PC-9 (cell line): Measurements from ENCODE around the gene ISG15. TPM values are rescaled to one million over a fixed set of nuclear protein-coding genes. Genes with fewer than 3 reads are reported as not detected.

ENCODE experiments used
- BruUV-seq: library from RNA; stranded (reverse); fragments of 400-500 nt; replicated peaks from 2 replicates; lab custom pipeline; 2021; lab: Mats Ljungman, UMichigan
- CTCF ChIA-PET: fragments of 300-600 bp; sonication (Branson Sonifier 250); formaldehyde crosslinking; loops from one replicate; lab custom pipeline; 2022; ENCODE audit warnings: antibody characterized with exemption; lab: Charles Lee
- POLR2A ChIA-PET: fragments of 300-600 bp; sonication (Branson Sonifier 250); formaldehyde crosslinking; loops from one replicate; lab custom pipeline; 2022; ENCODE audit warnings: antibody characterized with exemption; ENCODE audit not compliant: unreplicated experiment; lab: Charles Lee
- DNase-seq, 2 experiments: peaks; one replicate each; pipeline versions ENCODE4 v3.0.0 to v3.0.0-alpha.2; 2015 to 2022; ENCODE audit warnings: mixed read lengths in 1 of 2
- H2AFZ ChIP-seq: fragments of 200-600 bp; sonication (generic); 2 replicates; pipeline ENCODE4 v1.8.1; 2017; ENCODE audit warnings: antibody characterized with exemption
- H3F3A ChIP-seq: fragments of 200-600 bp; sonication (generic); 2 replicates; pipeline ENCODE4 v1.8.1; 2017; ENCODE audit warnings: antibody characterized with exemption, mild to moderate bottlenecking, low read depth; ENCODE audit not compliant: insufficient read depth
- H3K27ac ChIP-seq: fragments of 200-600 bp; sonication (generic); 2 replicates; pipeline ENCODE4 v1.6.1; 2016; ENCODE audit warnings: mixed run types
- H3K27me3 ChIP-seq: fragments of 200-600 bp; sonication (generic); 2 replicates; pipeline ENCODE4 v1.6.1; 2016; ENCODE audit warnings: low read depth, mixed run types; ENCODE audit not compliant: insufficient read depth
- H3K36me3 ChIP-seq: fragments of 200-600 bp; sonication (generic); 2 replicates; pipeline ENCODE4 v1.6.1; 2016; ENCODE audit warnings: low read depth, mixed run types
- H3K4me1 ChIP-seq: fragments of 200-600 bp; sonication (generic); replicated peaks from 2 replicates; pipeline ENCODE4 v1.6.1; 2016; ENCODE audit warnings: mixed run types; ENCODE audit not compliant: insufficient read depth
- H3K4me2 ChIP-seq: fragments of 200-600 bp; sonication (generic); 2 replicates; pipeline ENCODE4 v1.6.1; 2017; ENCODE audit warnings: mixed run types
- H3K4me3 ChIP-seq: fragments of 200-600 bp; sonication (generic); 2 replicates; pipeline ENCODE4 v1.6.1; 2016; ENCODE audit warnings: mixed run types
- H3K79me2 ChIP-seq: fragments of 200-600 bp; sonication (generic); 2 replicates; pipeline ENCODE4 v1.6.1; 2017; ENCODE audit warnings: low read depth, mixed run types
- H3K9me2 ChIP-seq: fragments of 200-600 bp; sonication (generic); 2 replicates; pipeline ENCODE4 v1.8.1; 2017; ENCODE audit warnings: mild to moderate bottlenecking; ENCODE audit not compliant: insufficient read depth
- H3K9me3 ChIP-seq: fragments of 200-600 bp; sonication (generic); 2 replicates; pipeline ENCODE4 v1.8.1; 2016; ENCODE audit warnings: low read depth; ENCODE audit not compliant: insufficient read depth
- H4K20me1 ChIP-seq: fragments of 200-600 bp; sonication (generic); 2 replicates; pipeline ENCODE4 v1.8.1; 2017; ENCODE audit not compliant: insufficient read depth
- CTCF ChIP-seq: fragments of 200-600 bp; sonication (generic); conservative IDR thresholded peaks from 2 replicates; pipeline ENCODE4 v1.6.1; 2017; ENCODE audit warnings: mixed run types, antibody characterized with exemption, mild to moderate bottlenecking, moderate library complexity
- EZH2 ChIP-seq: fragments of 200-600 bp; sonication (generic); IDR thresholded peaks from 2 replicates; pipeline ENCODE4 v1.8.0; 2017; ENCODE audit warnings: antibody characterized with exemption, low read depth
- intact Hi-C: fragments of 100-400 bp; cut with micrococcal nuclease; formaldehyde crosslinking; loops from one replicate; pipeline ENCODE4 v1.10.0; 2022; ENCODE audit not compliant: unreplicated experiment
- total RNA-seq: library from RNA; stranded (reverse); gene quantifications from 2 replicates; pipeline ENCODE4 v1.2.3, GENCODE V29; 2021

Gene ISG15
- total RNA-seq, 1 experiment from 2014 or later, result 20.9 TPM

GRCh38 chr1:1061682-1062345 lies 48.5 kb downstream of the ISG15 start:
- peaks cover 38% of the 10 kb centered on the region for H3K4me1 ChIP-seq
- intact Hi-C loops, result no loop called here
- H3K4me2 ChIP-seq, result no peak overlapping the region
- DNase-seq, result no peak
- no peaks in the 10 kb centered on the region for H3K9me2 ChIP-seq
- H2AFZ ChIP-seq, result no peak overlapping the region
- H3K36me3 ChIP-seq, result no peaks in the 10 kb centered on the region
- CTCF ChIA-PET, result no interaction called here
- no peaks in the 10 kb centered on the region for H3K9me3 ChIP-seq
- no TSS peak for BruUV-seq
- TF ChIP-seq EZH2, result no peak
- no peak for TF ChIP-seq CTCF
- H3K4me3 ChIP-seq, result no peak overlapping the region
- no peaks in the 10 kb centered on the region for H3K79me2 ChIP-seq
- H3K27ac ChIP-seq, result no peak overlapping the region
- POLR2A ChIA-PET, result no interaction called here
- no peaks in the 10 kb centered on the region for H3K27me3 ChIP-seq
- peaks cover 44% of the 10 kb centered on the region for H3F3A ChIP-seq
- no peaks in the 10 kb centered on the region for H4K20me1 ChIP-seq

GRCh38 chr1:1062348-1063163 lies 49.3 kb downstream of the ISG15 start:
- intact Hi-C loops, result loop anchor here (1.0 kb wide), 1 partner anchor 78 kb away; no protein-coding TSS in a partner anchor
- DNase-seq, result no peak
- Histone ChIP-seq H3K4me3 (no peak overlapping the region), H3K9me3 (no peaks in the 10 kb centered on the region), H4K20me1 (no peaks in the 10 kb centered on the region), H3K9me2 (no peaks in the 10 kb centered on the region), H3F3A (peaks cover 44% of the 10 kb centered on the region), H3K27ac (no peak overlapping the region), H3K4me2 (peak overlapping the region; percentile 80; the same call in 1 of the 2 replicates), H2AFZ (no peak overlapping the region), H3K27me3 (no peaks in the 10 kb centered on the region), H3K4me1 (peaks cover 41% of the 10 kb centered on the region), H3K79me2 (0 out of 2 replicates have a peak, but pooled peaks cover 3% of the 10 kb centered on the region), H3K36me3 (no peaks in the 10 kb centered on the region)
- CTCF ChIA-PET, result interaction anchor here (0.9 kb wide), 1 partner anchor 50 kb away, joined by 3 read pairs; the partner anchor contains the start of gene ISG15
- POLR2A ChIA-PET, result no interaction called here
- TF ChIP-seq CTCF (no peak), EZH2 (no peak)
- BruUV-seq, result no TSS peak

GRCh38 chr1:1063261-1063944 lies 50.1 kb downstream of the ISG15 start:
- Histone ChIP-seq H3K4me2 (peak overlapping the region; percentile 80), H3K9me2 (no peaks in the 10 kb centered on the region), H4K20me1 (no peaks in the 10 kb centered on the region), H3K27me3 (no peaks in the 10 kb centered on the region), H3K36me3 (no peaks in the 10 kb centered on the region), H2AFZ (no peak overlapping the region), H3K79me2 (peaks cover 4% of the 10 kb centered on the region; the same call in 1 of the 2 replicates), H3F3A (peaks cover 45% of the 10 kb centered on the region), H3K4me1 (peaks cover 35% of the 10 kb centered on the region), H3K4me3 (peak overlapping the region; percentile 47), H3K9me3 (no peaks in the 10 kb centered on the region), H3K27ac (peak overlapping the region; percentile 68)
- DNase-seq, result no peak
- ChIA-PET POLR2A (interaction anchor here (0.6 kb wide), 2 partner anchors 58 to 312 kb away, joined by 3 to 6 read pairs; no protein-coding TSS in a partner anchor), CTCF (interaction anchor here (0.7 to 1.0 kb wide), 4 partner anchors 11 to 150 kb away, joined by 3 read pairs; partner anchors contain the start of genes ISG15 and RNF223)
- no TSS peak for BruUV-seq
- TF ChIP-seq CTCF (no peak), EZH2 (no peak)
- intact Hi-C loops, result loop anchor here (1.0 kb wide), 1 partner anchor 79 kb away; no protein-coding TSS in a partner anchor
